HEK293 (cell line): ENCODE results near the gene KRT74.

ENCODE experiments used
- CTCF ChIA-PET: fragments of 350-600 bp; formaldehyde crosslinking; extraction: SDS; loops from one replicate; lab custom pipeline; 2021; ENCODE audit warnings: antibody characterized with exemption; lab: Yijun Ruan, JAX
- POLR2A ChIA-PET: fragments of 300-600 bp; formaldehyde crosslinking; extraction: SDS; loops from one replicate; lab custom pipeline; 2020; ENCODE audit warnings: antibody characterized with exemption, inconsistent platforms; lab: Yijun Ruan, JAX
- H3K27ac ChIP-seq: fragments of 200-500 bp; sonication (Bioruptor generic); 2 replicates; pipeline ENCODE4 v1.5.1; 2014; ENCODE audit warnings: low read depth, low read length, control low read depth, inconsistent platforms; ENCODE audit errors: extremely low read depth
- H3K36me3 ChIP-seq, 2 experiments: fragments of 200-500 bp in 1 of 2; sonication (Bioruptor generic) in 1 of 2; 1 replicate in 1 of 2; 2 replicates in 1 of 2; pipeline ENCODE4 v1.5.1; 2014 to 2017; ENCODE audit warnings: inconsistent platforms in 2 of 2, low read length in 2 of 2; ENCODE audit not compliant: control insufficient read depth in 2 of 2, insufficient read depth in 1 of 2
- H3K4me1 ChIP-seq: fragments of 200-500 bp; sonication (Bioruptor generic); 2 replicates; pipeline ENCODE4 v1.5.1; 2014; ENCODE audit warnings: mild to moderate bottlenecking, low read length, inconsistent platforms; ENCODE audit not compliant: control insufficient read depth, insufficient read depth
- H3K4me3 ChIP-seq: 2 replicates; pipeline ENCODE4 v1.5.1; 2011; ENCODE audit warnings: low read depth, mild to moderate bottlenecking, control low read depth, low read length, moderate library complexity
- H3K9me3 ChIP-seq: fragments of 200-500 bp; sonication (Bioruptor generic); 2 replicates; pipeline ENCODE4 v1.5.1; 2014; ENCODE audit warnings: low read depth, low read length, inconsistent platforms; ENCODE audit not compliant: control insufficient read depth, insufficient read depth
- FEZF1 ChIP-seq: fragments of 450-650 bp; formaldehyde crosslinking; IDR thresholded peaks from 2 replicates; pipeline ENCODE4 v1.5.1; 2016; ENCODE audit warnings: missing biosample characterization, missing genetic modification characterization
- PRDM1 ChIP-seq: fragments of 450-650 bp; formaldehyde crosslinking; IDR thresholded peaks from 2 replicates; pipeline ENCODE4; 2016; ENCODE audit warnings: missing biosample characterization, missing genetic modification characterization
- REST ChIP-seq: fragments of 450-650 bp; formaldehyde crosslinking; IDR thresholded peaks from 2 replicates; pipeline ENCODE4 v1.5.1; 2016; ENCODE audit warnings: missing biosample characterization, missing genetic modification characterization
- ZNF133 ChIP-seq: fragments of 450-650 bp; formaldehyde crosslinking; IDR thresholded peaks from 2 replicates; pipeline ENCODE4 v1.5.1; 2016; ENCODE audit warnings: missing biosample characterization, missing genetic modification characterization
- ZNF707 ChIP-seq: fragments of 450-650 bp; formaldehyde crosslinking; IDR thresholded peaks from 2 replicates; pipeline ENCODE4 v1.5.1; 2016; ENCODE audit warnings: missing biosample characterization, missing genetic modification characterization
- TF ChIP-seq, protein P1 (sequence below): fragments of 450-650 bp; formaldehyde crosslinking; IDR thresholded peaks from 2 replicates; pipeline ENCODE4 v1.5.1; 2017; ENCODE audit warnings: missing biosample characterization, missing genetic modification characterization

KRT74 gene

GRCh38 chr12:52515927-52516831, 57.5 kb downstream of the KRT74 start:
- no peak overlapping the region for H3K27ac ChIP-seq
- POLR2A ChIA-PET = no interaction called here
- peaks cover 2% of the 10 kb centered on the region; the same call in 1 of the 2 replicates for H3K9me3 ChIP-seq
- TF ChIP-seq PRDM1 (tag by site-specific recombination) (no peak), ZNF707 (tag by site-specific recombination) (no peak), REST (no peak), ZNF133 (tag by site-specific recombination) (peak; percentile 53; the same call in 1 of the 2 replicates), FEZF1 (tag by site-specific recombination) (no peak)
- TF ChIP-seq, protein P1, sequence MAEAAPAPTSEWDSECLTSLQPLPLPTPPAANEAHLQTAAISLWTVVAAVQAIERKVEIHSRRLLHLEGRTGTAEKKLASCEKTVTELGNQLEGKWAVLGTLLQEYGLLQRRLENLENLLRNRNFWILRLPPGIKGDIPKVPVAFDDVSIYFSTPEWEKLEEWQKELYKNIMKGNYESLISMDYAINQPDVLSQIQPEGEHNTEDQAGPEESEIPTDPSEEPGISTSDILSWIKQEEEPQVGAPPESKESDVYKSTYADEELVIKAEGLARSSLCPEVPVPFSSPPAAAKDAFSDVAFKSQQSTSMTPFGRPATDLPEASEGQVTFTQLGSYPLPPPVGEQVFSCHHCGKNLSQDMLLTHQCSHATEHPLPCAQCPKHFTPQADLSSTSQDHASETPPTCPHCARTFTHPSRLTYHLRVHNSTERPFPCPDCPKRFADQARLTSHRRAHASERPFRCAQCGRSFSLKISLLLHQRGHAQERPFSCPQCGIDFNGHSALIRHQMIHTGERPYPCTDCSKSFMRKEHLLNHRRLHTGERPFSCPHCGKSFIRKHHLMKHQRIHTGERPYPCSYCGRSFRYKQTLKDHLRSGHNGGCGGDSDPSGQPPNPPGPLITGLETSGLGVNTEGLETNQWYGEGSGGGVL (tag by site-specific recombination) = peak; percentile 72
- CTCF ChIA-PET = interaction anchor here (0.9 to 2.0 kb wide), 6 partner anchors 9 to 363 kb away, joined by 3 to 5 read pairs (median 4); no protein-coding TSS in a partner anchor
- H3K4me1 ChIP-seq = no peaks in the 10 kb centered on the region
- no peak overlapping the region for H3K4me3 ChIP-seq
- no peaks in the 10 kb centered on the region for H3K36me3 ChIP-seq
